ENCODE data around the gene SLC51A. TPM values are rescaled to one million over a fixed set of nuclear protein-coding genes. Genes with fewer than 3 reads are reported as not detected.

SLC51A gene
- total and polyA plus RNA-seq, 2 of the 8 experiments (the other 6 are each of a cell fraction or from before 2014, with no cell fraction given): 6.3 to 9.8 TPM

DNA sequence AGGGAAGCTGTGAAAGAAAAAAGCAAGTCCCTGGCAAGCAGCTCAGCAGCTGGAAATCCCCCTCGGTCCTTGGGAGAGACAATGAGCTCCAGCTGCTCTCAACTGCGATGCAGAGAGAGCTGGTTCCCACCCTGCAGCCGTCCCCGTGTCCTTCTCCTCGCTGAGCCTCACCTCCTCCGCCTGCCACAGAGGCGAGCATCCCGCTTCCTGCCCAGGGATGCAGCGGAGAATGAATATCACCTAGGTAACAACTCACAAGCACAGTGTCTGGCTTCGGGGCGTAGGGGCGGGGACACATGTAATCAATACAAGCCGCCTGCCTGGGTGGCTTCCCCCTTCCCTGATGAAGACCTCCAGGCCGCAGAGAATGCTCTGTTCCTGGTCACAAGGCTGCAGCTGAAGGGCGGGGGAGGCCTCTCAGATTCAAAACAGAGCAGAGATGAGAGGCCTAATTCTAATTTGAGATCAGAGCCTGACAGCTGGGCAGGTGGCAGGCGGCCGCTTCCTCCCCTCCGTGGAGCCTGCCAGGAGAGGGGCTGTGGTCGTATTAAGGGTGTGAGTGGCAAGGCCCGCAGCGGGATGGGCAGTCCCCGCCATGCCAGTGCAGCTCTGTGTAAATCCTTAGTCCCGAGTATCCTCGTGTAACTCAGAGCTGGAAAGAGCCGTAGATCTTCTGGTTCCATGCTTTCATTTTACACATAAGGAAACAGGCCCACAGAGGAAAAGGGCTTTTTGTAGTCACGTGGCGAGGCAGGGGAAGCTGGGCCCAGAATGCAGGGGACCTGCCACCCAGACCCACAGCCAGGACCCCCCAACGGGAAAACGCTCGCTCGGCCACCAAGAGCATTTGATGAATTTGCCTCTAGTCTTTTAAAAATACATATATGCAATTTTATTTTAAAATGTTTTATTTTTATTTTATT, 29.4 kb upstream of the SLC51A start (continued):
- TF ChIP-seq TBP (IDR thresholded peaks at IDR 0.05; ENCODE audit: low read depth, low read length) (peak; percentile 58; the same call in 1 of the 2 replicates), JUN (IDR thresholded peaks at IDR 0.05; ENCODE audit: low read depth, low read length) (no peak), POU5F1 (IDR thresholded peaks at IDR 0.05; ENCODE audit: low read depth, low read length) (no peak), ASH2L (IDR thresholded peaks at IDR 0.05; ENCODE audit: low read length) (no peak), RXRA (IDR thresholded peaks at IDR 0.05; ENCODE audit: insufficient read depth, low read depth, low read length) (no peak), SIN3A (conservative IDR thresholded peaks at IDR 0.05 in 1 of 2, IDR thresholded peaks at IDR 0.05 in 1 of 2; ENCODE audit: low read depth in 1 of 2, low read length in 2 of 2) (peak; percentile 33 to 69; a peak in 1 of 4 replicates), RFX5 (IDR thresholded peaks at IDR 0.05; ENCODE audit: borderline replicate concordance, low read depth, low read length) (no peak)
- TF ChIP-seq, protein P1, sequence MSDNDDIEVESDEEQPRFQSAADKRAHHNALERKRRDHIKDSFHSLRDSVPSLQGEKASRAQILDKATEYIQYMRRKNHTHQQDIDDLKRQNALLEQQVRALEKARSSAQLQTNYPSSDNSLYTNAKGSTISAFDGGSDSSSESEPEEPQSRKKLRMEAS (IDR thresholded peaks at IDR 0.05): peak; percentile 61
